Daoy (cell line): Measurements from ENCODE around the gene HBA2. TPM values are rescaled to one million over a fixed set of nuclear protein-coding genes. Genes with fewer than 3 reads are reported as not detected.
"Not testable (repeated sequence)": the region's sequence is repeated elsewhere in the genome, so short reads cannot be mapped to it uniquely, and the experiment has no call there.

Experiments
- DNase-seq: peaks from one replicate; pipeline ENCODE4 v3.0.0-alpha.2; 2015; ENCODE audit warnings: low read depth
- total RNA-seq: library from RNA; depleted of rRNA; stranded (reverse); fragments of >200 nt; shearing (Covaris generic); gene quantifications from 2 replicates; pipeline ENCODE4 v1.2.3, GENCODE V29; 2014; rRNA removed

HBA2 gene
- 3.5 TPM in 1 of 2 replicates, not detected in the other for total RNA-seq

GRCh38 chr16:172374-172941 lies at the start of gene HBA2:
Gene HBA2, plus strand, starts transcription at chr16:172876. Its CDS starts 37 bp downstream, at chr16:172913.
- DNase-seq = not testable (repeated sequence)

- not testable (repeated sequence) for DNase-seq
These were observed 48.9 kb upstream of the HBA2 start for GRCh38 chr16:123558-124350.

- DNase-seq = no peak
These were observed 47.7 kb upstream of the HBA2 start for GRCh38 chr16:125011-125410.

GRCh38 chr16:129075-129474 lies 43.6 kb upstream of the HBA2 start:
- DNase-seq = no peak

- DNase-seq = no peak
These were observed 42.0 kb upstream of the HBA2 start for GRCh38 chr16:130533-131173.

GRCh38 chr16:132120-132519 lies 40.6 kb upstream of the HBA2 start:
- no peak for DNase-seq

- DNase-seq = no peak
These were observed 39.0 kb upstream of the HBA2 start for GRCh38 chr16:133716-134115.

- DNase-seq = no peak
These were observed 34.6 kb upstream of the HBA2 start for GRCh38 chr16:138049-138417.

- DNase-seq = no peak
These were observed 32.4 kb upstream of the HBA2 start for GRCh38 chr16:140175-140857.

GRCh38 chr16:142405-142967 lies 30.2 kb upstream of the HBA2 start:
- no peak for DNase-seq

- no peak for DNase-seq
These were observed 29.6 kb upstream of the HBA2 start for GRCh38 chr16:143047-143446.

- no peak for DNase-seq
These were observed 29.2 kb upstream of the HBA2 start for GRCh38 chr16:143456-143855.

GRCh38 chr16:144797-145252 lies 27.9 kb upstream of the HBA2 start:
- DNase-seq = no peak

- DNase-seq = no peak
These were observed 26.0 kb upstream of the HBA2 start for GRCh38 chr16:146646-147045.

GRCh38 chr16:149024-149660 lies 23.5 kb upstream of the HBA2 start:
- peak; percentile 48 for DNase-seq

GRCh38 chr16:152141-153128 lies 20.2 kb upstream of the HBA2 start, which contains the start of gene HBZ:
Gene HBZ, plus strand, starts transcription at chr16:152644. Its CDS starts 266 bp downstream, at chr16:152910.
- no peak for DNase-seq

- not testable (repeated sequence) for DNase-seq
These were observed 19.6 kb upstream of the HBA2 start for GRCh38 chr16:153129-153521.

- DNase-seq = not testable (repeated sequence)
These were observed 19.0 kb upstream of the HBA2 start for GRCh38 chr16:153550-154216.

- DNase-seq = peak; percentile 45
These were observed 18.3 kb upstream of the HBA2 start for GRCh38 chr16:154217-155030.
